ENCODE measurements around the gene TUBD1.
"Not testable (repeated sequence)": the region's sequence is repeated elsewhere in the genome, so short reads cannot be mapped to it uniquely, and the experiment has no call there.

Gene TUBD1

GRCh38 chr17:59844884-59845594, 47.7 kb downstream of the TUBD1 start:
- in situ Hi-C loops (cut with MboI; ENCODE audit: low pct_unique_long_range_greater_than_20kb, low sequenced_read_pairs, unreplicated experiment): no loop called here
- no peak for DNase-seq (ENCODE audit: low spot score)
- no peak for TF ChIP-seq CTCF (IDR thresholded peaks at IDR 0.05; ENCODE audit: extremely low read depth, insufficient read depth, missing control alignments)

GRCh38 chr17:59842901-59843652, 49.7 kb downstream of the TUBD1 start:
- no peak for TF ChIP-seq CTCF (IDR thresholded peaks at IDR 0.05; ENCODE audit: extremely low read depth, insufficient read depth, missing control alignments)
- in situ Hi-C loops (cut with MboI; ENCODE audit: low pct_unique_long_range_greater_than_20kb, low sequenced_read_pairs, unreplicated experiment): no loop called here
- DNase-seq (ENCODE audit: low spot score): no peak

GRCh38 chr17:59841882-59842263, 50.9 kb downstream of the TUBD1 start:
- in situ Hi-C loops (cut with MboI; ENCODE audit: low pct_unique_long_range_greater_than_20kb, low sequenced_read_pairs, unreplicated experiment); DNase-seq (ENCODE audit: low spot score): not testable (repeated sequence)

GRCh38 chr17:59841091-59841881, 51.5 kb downstream of the TUBD1 start:
- DNase-seq (ENCODE audit: low spot score); in situ Hi-C loops (cut with MboI; ENCODE audit: low pct_unique_long_range_greater_than_20kb, low sequenced_read_pairs, unreplicated experiment): not testable (repeated sequence)

GRCh38 chr17:59840329-59841090, 52.2 kb downstream of the TUBD1 start:
- no peak for DNase-seq (ENCODE audit: low spot score)
- in situ Hi-C loops (cut with MboI; ENCODE audit: low pct_unique_long_range_greater_than_20kb, low sequenced_read_pairs, unreplicated experiment): no loop called here
- no peak for TF ChIP-seq CTCF (IDR thresholded peaks at IDR 0.05; ENCODE audit: extremely low read depth, insufficient read depth, missing control alignments)

GRCh38 chr17:59839651-59840328, 53.0 kb downstream of the TUBD1 start:
- in situ Hi-C loops (cut with MboI; ENCODE audit: low pct_unique_long_range_greater_than_20kb, low sequenced_read_pairs, unreplicated experiment): no loop called here
- no peak for TF ChIP-seq CTCF (IDR thresholded peaks at IDR 0.05; ENCODE audit: extremely low read depth, insufficient read depth, missing control alignments)
- no peak for DNase-seq (ENCODE audit: low spot score)
